Panc1 (cell line): ENCODE results near the gene DRD2.

Experiments
- CTCF ChIP-seq: fragments of 450-650 bp; IDR thresholded peaks from 2 replicates; pipeline ENCODE4 v1.5.1; 2017; ENCODE audit warnings: mild to moderate bottlenecking
- POLR2AphosphoS5 ChIP-seq: IDR thresholded peaks from 2 replicates; pipeline ENCODE4 v1.6.1; 2012; ENCODE audit warnings: mild to moderate bottlenecking, low read depth, low read length, moderate library complexity
- REST ChIP-seq, 2 experiments: IDR thresholded peaks; 2 replicates each; pipeline ENCODE4 v1.6.1; 2011 to 2012; ENCODE audit warnings: low read depth in 2 of 2, control low read depth in 1 of 2, low read length in 1 of 2, mild to moderate bottlenecking in 1 of 2, moderate library complexity in 1 of 2; ENCODE audit not compliant: insufficient read depth in 1 of 2
- SIN3A ChIP-seq: IDR thresholded peaks from 2 replicates; pipeline ENCODE4 v1.6.1; 2012; ENCODE audit warnings: low read depth, mild to moderate bottlenecking, low read length, moderate library complexity, borderline replicate concordance; ENCODE audit not compliant: insufficient read depth

GRCh38 chr11:113376156-113376555, 99.0 kb downstream of the DRD2 start:
- no peak for TF ChIP-seq SIN3A
- no peak for TF ChIP-seq CTCF
- no peak for TF ChIP-seq REST (IDR thresholded peaks at IDR 0.05; ENCODE audit: insufficient read depth in 1 of 2, low read depth in 2 of 2, low read length in 1 of 2)
- TF ChIP-seq POLR2AphosphoS5: no peak
